GM19025 (cell line): Measurements from ENCODE around the gene LZTR1.
"Not testable (repeated sequence)": the region's sequence is repeated elsewhere in the genome, so short reads cannot be mapped to it uniquely, and the experiment has no call there.

Source experiments
- ATAC-seq: cut with Tn5 transposase; IDR thresholded peaks from one replicate; pipeline ENCODE4 v1.9.1; 2021; ENCODE audit warnings: mild to moderate bottlenecking, low read depth, moderate library complexity; ENCODE audit not compliant: unreplicated experiment

Gene LZTR1

GRCh38 chr22:20981787-20982562 lies at the start of gene LZTR1:
Gene LZTR1 (plus strand): TSS chr22:20982297. CDS start chr22:20982372, 75 bp downstream.
- peak; percentile 85 for ATAC-seq

GRCh38 chr22:20933910-20934309 lies 48.2 kb upstream of the LZTR1 start:
- no peak for ATAC-seq

- ATAC-seq: not testable (repeated sequence)
Observed at GRCh38 chr22:20935049-20935448, 47.0 kb upstream of the LZTR1 start.

- not testable (repeated sequence) for ATAC-seq
Observed at GRCh38 chr22:20935780-20936539, 46.1 kb upstream of the LZTR1 start.

GRCh38 chr22:20937031-20937793 lies 44.9 kb upstream of the LZTR1 start:
- no peak for ATAC-seq

GRCh38 chr22:20937794-20938671 lies 44.1 kb upstream of the LZTR1 start:
- ATAC-seq: no peak

- ATAC-seq: not testable (repeated sequence)
Observed at GRCh38 chr22:20939457-20940185, 42.5 kb upstream of the LZTR1 start.

- ATAC-seq: no peak
Observed at GRCh38 chr22:20940186-20940651, 41.9 kb upstream of the LZTR1 start.

GRCh38 chr22:20940904-20941385 lies 41.2 kb upstream of the LZTR1 start:
- no peak for ATAC-seq

GRCh38 chr22:20942203-20942902 lies 39.7 kb upstream of the LZTR1 start:
- not testable (repeated sequence) for ATAC-seq

GRCh38 chr22:20943104-20943933 lies 38.8 kb upstream of the LZTR1 start:
- no peak for ATAC-seq

GRCh38 chr22:20944042-20944441 lies 38.1 kb upstream of the LZTR1 start:
- no peak for ATAC-seq

GRCh38 chr22:20945578-20945934 lies 36.5 kb upstream of the LZTR1 start:
- ATAC-seq: no peak

GRCh38 chr22:20946080-20946986 lies 35.8 kb upstream of the LZTR1 start:
- ATAC-seq: no peak

GRCh38 chr22:20946991-20947390 lies 35.1 kb upstream of the LZTR1 start:
- no peak for ATAC-seq

GRCh38 chr22:20948450-20948849 lies 33.6 kb upstream of the LZTR1 start:
- ATAC-seq: no peak

GRCh38 chr22:20948989-20949388 lies 33.1 kb upstream of the LZTR1 start:
- no peak for ATAC-seq
